ENCODE results near the gene RPS29.

RPS29 gene

GRCh38 chr14:49546766-49547165 is 39.4 kb downstream of the RPS29 start:
- DNase-seq (ENCODE audit: low read depth, low spot score), result no peak
- ChIA-PET POLR2A (no interaction called here), CTCF (no interaction called here)
- no peak overlapping the region for H3K4me3 ChIP-seq (ENCODE audit: low read depth, low read length)
- TF ChIP-seq, protein P1, sequence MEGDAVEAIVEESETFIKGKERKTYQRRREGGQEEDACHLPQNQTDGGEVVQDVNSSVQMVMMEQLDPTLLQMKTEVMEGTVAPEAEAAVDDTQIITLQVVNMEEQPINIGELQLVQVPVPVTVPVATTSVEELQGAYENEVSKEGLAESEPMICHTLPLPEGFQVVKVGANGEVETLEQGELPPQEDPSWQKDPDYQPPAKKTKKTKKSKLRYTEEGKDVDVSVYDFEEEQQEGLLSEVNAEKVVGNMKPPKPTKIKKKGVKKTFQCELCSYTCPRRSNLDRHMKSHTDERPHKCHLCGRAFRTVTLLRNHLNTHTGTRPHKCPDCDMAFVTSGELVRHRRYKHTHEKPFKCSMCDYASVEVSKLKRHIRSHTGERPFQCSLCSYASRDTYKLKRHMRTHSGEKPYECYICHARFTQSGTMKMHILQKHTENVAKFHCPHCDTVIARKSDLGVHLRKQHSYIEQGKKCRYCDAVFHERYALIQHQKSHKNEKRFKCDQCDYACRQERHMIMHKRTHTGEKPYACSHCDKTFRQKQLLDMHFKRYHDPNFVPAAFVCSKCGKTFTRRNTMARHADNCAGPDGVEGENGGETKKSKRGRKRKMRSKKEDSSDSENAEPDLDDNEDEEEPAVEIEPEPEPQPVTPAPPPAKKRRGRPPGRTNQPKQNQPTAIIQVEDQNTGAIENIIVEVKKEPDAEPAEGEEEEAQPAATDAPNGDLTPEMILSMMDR (IDR thresholded peaks at IDR 0.05; ENCODE audit: insufficient read depth, low read length, missing control alignments), result no peak

DNA sequence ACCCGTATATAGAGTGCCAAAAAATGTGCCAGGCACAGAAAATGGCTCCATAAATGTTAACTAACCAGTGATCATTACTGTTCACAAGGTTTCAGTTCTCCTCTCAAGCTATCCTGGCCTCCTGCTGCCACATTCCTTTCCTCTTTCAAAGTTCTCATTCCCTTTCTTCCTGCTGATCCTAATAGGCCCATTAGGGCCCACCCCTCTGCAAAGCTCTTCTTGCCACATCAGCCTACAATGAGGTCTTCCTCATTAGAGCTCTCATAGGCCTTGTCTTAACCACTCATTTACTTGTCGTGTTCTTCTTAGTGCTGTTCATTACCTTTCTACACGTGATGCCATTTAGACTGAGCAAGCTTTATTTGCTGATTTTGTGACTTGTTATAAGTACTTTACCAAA is 40.5 kb downstream of the RPS29 start:
- ChIA-PET POLR2A (no interaction called here), CTCF (interaction anchor here (1.2 to 1.3 kb wide), 2 partner anchors 9 to 84 kb away, joined by 3 to 5 read pairs; no protein-coding TSS in a partner anchor)

DNA sequence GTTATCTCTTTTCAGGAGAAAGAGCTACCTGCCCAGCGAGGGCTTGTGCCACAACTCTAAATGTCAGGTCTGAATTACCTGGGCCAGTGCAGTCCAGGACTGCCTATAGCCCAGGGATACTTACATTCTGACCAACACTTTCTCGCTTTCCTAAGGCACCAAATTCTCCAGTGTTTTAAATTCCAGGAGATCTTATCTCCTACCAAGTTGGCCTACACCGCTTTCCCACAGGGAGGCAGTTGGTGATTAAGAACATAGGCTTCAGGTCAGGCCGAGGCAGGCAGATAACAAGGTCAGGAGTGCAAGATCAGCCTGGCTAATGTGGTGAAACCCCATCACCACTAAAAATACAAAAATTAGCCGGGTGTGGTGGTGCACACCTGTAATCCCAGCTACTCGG is 41.1 kb downstream of the RPS29 start:
- ChIA-PET POLR2A (no interaction called here), CTCF (interaction anchor here (1.2 to 1.3 kb wide), 3 partner anchors 9 to 84 kb away, joined by 3 to 5 read pairs (median 3); no protein-coding TSS in a partner anchor)
- no peak overlapping the region for H3K4me3 ChIP-seq (ENCODE audit: low read depth, low read length)
- TF ChIP-seq, protein P1 (IDR thresholded peaks at IDR 0.05; ENCODE audit: insufficient read depth, low read length, missing control alignments), result no peak
- no peak for DNase-seq (ENCODE audit: low read depth, low spot score)

More for the DNA sequence above, 40.5 kb downstream of the RPS29 start:
- TF ChIP-seq, protein P1 (IDR thresholded peaks at IDR 0.05; ENCODE audit: insufficient read depth, low read length, missing control alignments), result no peak
- no peak for DNase-seq (ENCODE audit: low read depth, low spot score)
- no peak overlapping the region for H3K4me3 ChIP-seq (ENCODE audit: low read depth, low read length)

- H3K4me3 ChIP-seq (ENCODE audit: low read depth, low read length), result no peak overlapping the region
- TF ChIP-seq, protein P1 (IDR thresholded peaks at IDR 0.05; ENCODE audit: insufficient read depth, low read length, missing control alignments), result no peak
- no peak for DNase-seq (ENCODE audit: low read depth, low spot score)
- CTCF ChIA-PET, result no interaction called here
- POLR2A ChIA-PET, result no interaction called here
These were observed 45.1 kb downstream of the RPS29 start for GRCh38 chr14:49541049-49541448.

- ChIA-PET CTCF (interaction anchor here (2.1 kb wide), 1 partner anchor 12 kb away, joined by 12 read pairs; no protein-coding TSS in a partner anchor), POLR2A (no interaction called here)
- H3K4me3 ChIP-seq (ENCODE audit: low read depth, low read length), result no peak overlapping the region
- DNase-seq (ENCODE audit: low read depth, low spot score), result no peak
- TF ChIP-seq, protein P1 (IDR thresholded peaks at IDR 0.05; ENCODE audit: insufficient read depth, low read length, missing control alignments), result no peak
These were observed 47.3 kb downstream of the RPS29 start for GRCh38 chr14:49538852-49539251.

Data from AG04449 (cell line).